HG03457 (cell line): ENCODE measurements around the gene RPRD2.
"Not testable (repeated sequence)": the region's sequence is repeated elsewhere in the genome, so short reads cannot be mapped to it uniquely, and the experiment has no call there.

Experiments
- ATAC-seq: cut with Tn5 transposase; IDR thresholded peaks from one replicate; pipeline ENCODE4 v1.9.1; 2021; ENCODE audit warnings: moderate number of reproducible peaks; ENCODE audit not compliant: unreplicated experiment

RPRD2 gene

GRCh38 chr1:150363426-150364230 is at the start of gene RPRD2:
TSS of gene RPRD2 (plus strand) at chr1:150364147. CDS start at chr1:150364715, 568 bp downstream.
- peak; percentile 51 for ATAC-seq

- not testable (repeated sequence) for ATAC-seq
Observed at GRCh38 chr1:150314691-150315090, 49.3 kb upstream of the RPRD2 start.

- no peak for ATAC-seq
Observed at GRCh38 chr1:150320667-150320978, 43.3 kb upstream of the RPRD2 start.

GRCh38 chr1:150321826-150322166 is 42.2 kb upstream of the RPRD2 start:
- ATAC-seq, result no peak

GRCh38 chr1:150322310-150322709 is 41.6 kb upstream of the RPRD2 start:
- no peak for ATAC-seq

GRCh38 chr1:150332651-150333290 is 31.2 kb upstream of the RPRD2 start:
- ATAC-seq, result no peak

GRCh38 chr1:150346316-150346715 is 17.6 kb upstream of the RPRD2 start:
- ATAC-seq, result no peak

GRCh38 chr1:150352866-150353265 is 11.1 kb upstream of the RPRD2 start:
- no peak for ATAC-seq

- ATAC-seq, result no peak
Observed at GRCh38 chr1:150362721-150363425, 1.1 kb upstream of the RPRD2 start.

GRCh38 chr1:150364231-150365003 is 470 bp downstream of the RPRD2 start:
- peak; percentile 10 for ATAC-seq

GRCh38 chr1:150365941-150366340 is 2.0 kb downstream of the RPRD2 start:
- no peak for ATAC-seq

GRCh38 chr1:150366416-150367296 is 2.7 kb downstream of the RPRD2 start:
- ATAC-seq, result no peak

GRCh38 chr1:150371110-150371509 is 7.2 kb downstream of the RPRD2 start:
- no peak for ATAC-seq

GRCh38 chr1:150372580-150372979 is 8.6 kb downstream of the RPRD2 start:
- no peak for ATAC-seq

GRCh38 chr1:150376110-150376509 is 12.2 kb downstream of the RPRD2 start:
- ATAC-seq, result no peak

- ATAC-seq, result no peak
Observed at GRCh38 chr1:150383631-150384324, 19.8 kb downstream of the RPRD2 start.

- ATAC-seq, result no peak
Observed at GRCh38 chr1:150385537-150386445, 21.8 kb downstream of the RPRD2 start.

GRCh38 chr1:150386592-150386991 is 22.6 kb downstream of the RPRD2 start:
- ATAC-seq, result no peak

- no peak for ATAC-seq
Observed at GRCh38 chr1:150387200-150387599, 23.3 kb downstream of the RPRD2 start.
